Stomach (tissue), 4 donors: ENCODE data around the gene SLC9A6.

ENCODE experiments used
- POLR2AphosphoS5 ChIP-seq, 3 donors: sonication (generic); formaldehyde crosslinking; IDR thresholded peaks; one replicate each; pipeline ENCODE4 v1.6.1; 2016; ENCODE audit warnings: antibody characterized with exemption in 3 of 3
- TF ChIP-seq, protein P1 (sequence below), 7 experiments: fragments of 450-650 bp in 4 of 7; fragments of 200-600 bp in 3 of 7; sonication (generic) in 3 of 7; IDR thresholded peaks; one replicate each; pipeline ENCODE4 v1.5.1; 2016 to 2019; ENCODE audit warnings: antibody characterized with exemption in 7 of 7, control low read depth in 2 of 7, mild to moderate bottlenecking in 1 of 7

DNA sequence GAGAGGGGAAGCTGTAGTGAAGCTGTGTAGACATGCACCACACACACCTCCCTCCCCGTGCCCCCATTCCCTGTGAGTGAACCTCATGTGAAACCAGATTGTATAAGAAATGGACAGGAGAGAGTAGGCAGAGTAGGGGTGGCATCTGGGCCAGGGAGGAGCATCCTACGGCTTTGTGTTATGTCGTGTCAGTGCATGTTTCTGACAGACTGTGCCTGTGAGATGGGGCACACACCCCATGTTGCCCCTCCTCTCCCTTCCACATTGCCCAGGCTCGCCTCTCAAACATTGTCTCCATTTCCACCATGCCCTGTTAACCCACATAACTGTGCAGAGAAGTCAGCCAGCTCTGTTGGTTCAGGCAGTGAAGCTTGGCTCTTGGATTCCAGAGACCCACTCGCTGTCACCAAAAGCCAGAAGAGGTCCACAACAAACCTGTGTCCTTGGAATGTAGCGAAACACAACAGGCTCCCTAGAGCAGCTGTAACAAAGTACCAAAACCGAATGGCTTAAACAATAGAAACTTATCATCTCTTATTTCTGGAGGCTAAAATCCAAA is 56.1 kb downstream of the SLC9A6 start:
- TF ChIP-seq, protein P1, sequence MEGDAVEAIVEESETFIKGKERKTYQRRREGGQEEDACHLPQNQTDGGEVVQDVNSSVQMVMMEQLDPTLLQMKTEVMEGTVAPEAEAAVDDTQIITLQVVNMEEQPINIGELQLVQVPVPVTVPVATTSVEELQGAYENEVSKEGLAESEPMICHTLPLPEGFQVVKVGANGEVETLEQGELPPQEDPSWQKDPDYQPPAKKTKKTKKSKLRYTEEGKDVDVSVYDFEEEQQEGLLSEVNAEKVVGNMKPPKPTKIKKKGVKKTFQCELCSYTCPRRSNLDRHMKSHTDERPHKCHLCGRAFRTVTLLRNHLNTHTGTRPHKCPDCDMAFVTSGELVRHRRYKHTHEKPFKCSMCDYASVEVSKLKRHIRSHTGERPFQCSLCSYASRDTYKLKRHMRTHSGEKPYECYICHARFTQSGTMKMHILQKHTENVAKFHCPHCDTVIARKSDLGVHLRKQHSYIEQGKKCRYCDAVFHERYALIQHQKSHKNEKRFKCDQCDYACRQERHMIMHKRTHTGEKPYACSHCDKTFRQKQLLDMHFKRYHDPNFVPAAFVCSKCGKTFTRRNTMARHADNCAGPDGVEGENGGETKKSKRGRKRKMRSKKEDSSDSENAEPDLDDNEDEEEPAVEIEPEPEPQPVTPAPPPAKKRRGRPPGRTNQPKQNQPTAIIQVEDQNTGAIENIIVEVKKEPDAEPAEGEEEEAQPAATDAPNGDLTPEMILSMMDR (IDR thresholded peaks at IDR 0.05), result no peak
- TF ChIP-seq POLR2AphosphoS5 (IDR thresholded peaks at IDR 0.05), result no peak
